Esophagus (tissue), 2 donors: ENCODE results near the gene HES2. TPM values are rescaled to one million over a fixed set of nuclear protein-coding genes. Genes with fewer than 3 reads are reported as not detected.
"Not testable (repeated sequence)": the region's sequence is repeated elsewhere in the genome, so short reads cannot be mapped to it uniquely, and the experiment has no call there.

Experiments
- H3K27ac ChIP-seq, 2 donors: one replicate each; pipeline ENCODE4 v1.5.1; 2013; ENCODE audit warnings: low read depth in 2 of 2, mild to moderate bottlenecking in 2 of 2, inconsistent platforms in 1 of 2, low read length in 1 of 2, moderate library complexity in 1 of 2
- H3K27me3 ChIP-seq, 2 donors: one replicate each; pipeline ENCODE4 v1.6.1; 2013; ENCODE audit warnings: low read length in 2 of 2, control low read depth in 1 of 2, mild to moderate bottlenecking in 1 of 2; ENCODE audit not compliant: insufficient read depth in 2 of 2, control insufficient read depth in 1 of 2
- H3K36me3 ChIP-seq, 2 donors: one replicate each; pipeline ENCODE4 v1.6.1; 2013; ENCODE audit warnings: low read length in 1 of 2; ENCODE audit not compliant: control insufficient read depth in 2 of 2, insufficient read depth in 2 of 2
- H3K4me1 ChIP-seq, 2 donors: one replicate each; pipeline ENCODE4 v1.6.1; 2013; ENCODE audit warnings: low read length in 1 of 2; ENCODE audit not compliant: control insufficient read depth in 2 of 2, insufficient read depth in 2 of 2
- H3K4me3 ChIP-seq, 2 donors: one replicate each; pipeline ENCODE4 v1.5.1; 2013; ENCODE audit warnings: low read length in 2 of 2, mild to moderate bottlenecking in 2 of 2, low read depth in 1 of 2, moderate library complexity in 1 of 2
- H3K9me3 ChIP-seq, 2 donors: one replicate each; pipeline ENCODE4 v1.6.1; 2013; ENCODE audit warnings: mild to moderate bottlenecking in 2 of 2, low read depth in 1 of 2, low read length in 1 of 2, moderate library complexity in 1 of 2; ENCODE audit not compliant: control insufficient read depth in 2 of 2, insufficient read depth in 1 of 2
- WGBS, 2 donors: extraction: QIAGEN DNeasy Blood & Tissue Kit; methylation state at CpG; one replicate each; pipeline ENCODE4 v1.1.7; 2013; 5-methylcytosine and 5-hydroxymethylcytosine counted together
- polyA plus RNA-seq, 2 donors: library from polyadenylated mRNA; stranded (reverse); fragments of 200-250 nt; gene quantifications; one replicate each; pipeline ENCODE4 v1.2.3, GENCODE V29; 2013
- donor health status: healthy with polysubstance abuse.
- donor health status: Bipolar disorder and iron deficiency.

HES2 gene
- polyA plus RNA-seq, 2 donors: 34.2 to 34.3 TPM

DNA sequence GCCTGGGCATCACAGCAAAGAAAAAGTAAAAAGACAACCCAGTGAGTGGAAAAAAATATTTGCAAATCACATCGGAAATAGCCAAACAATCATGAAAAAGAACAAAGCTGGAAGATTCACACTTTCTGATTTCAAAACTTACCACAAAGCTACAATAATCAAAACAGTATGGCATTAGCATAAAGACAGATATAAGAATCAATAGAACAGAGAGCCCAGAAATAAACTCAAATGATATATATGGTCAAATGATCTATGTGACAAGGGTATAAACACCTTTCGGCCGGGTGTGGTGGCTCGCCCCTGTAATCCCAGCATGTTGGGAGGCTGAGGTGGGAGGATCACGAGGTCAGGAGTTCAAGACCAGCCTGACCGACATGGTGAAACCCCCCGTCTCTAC lies 39.7 kb downstream of the HES2 start:
- H3K4me3 ChIP-seq: no peak overlapping the region
- WGBS, 2 donors: 95 to 96% methylated on average over 7 of the region's 7 CpGs
- H3K27me3 ChIP-seq: no peaks in the 10 kb centered on the region
- peaks cover 1% of the 10 kb centered on the region in 2 donors for H3K4me1 ChIP-seq
- no peak overlapping the region for H3K27ac ChIP-seq
- H3K9me3 ChIP-seq: no peaks in the 10 kb centered on the region
- H3K36me3 ChIP-seq: no peaks in the 10 kb centered on the region

DNA sequence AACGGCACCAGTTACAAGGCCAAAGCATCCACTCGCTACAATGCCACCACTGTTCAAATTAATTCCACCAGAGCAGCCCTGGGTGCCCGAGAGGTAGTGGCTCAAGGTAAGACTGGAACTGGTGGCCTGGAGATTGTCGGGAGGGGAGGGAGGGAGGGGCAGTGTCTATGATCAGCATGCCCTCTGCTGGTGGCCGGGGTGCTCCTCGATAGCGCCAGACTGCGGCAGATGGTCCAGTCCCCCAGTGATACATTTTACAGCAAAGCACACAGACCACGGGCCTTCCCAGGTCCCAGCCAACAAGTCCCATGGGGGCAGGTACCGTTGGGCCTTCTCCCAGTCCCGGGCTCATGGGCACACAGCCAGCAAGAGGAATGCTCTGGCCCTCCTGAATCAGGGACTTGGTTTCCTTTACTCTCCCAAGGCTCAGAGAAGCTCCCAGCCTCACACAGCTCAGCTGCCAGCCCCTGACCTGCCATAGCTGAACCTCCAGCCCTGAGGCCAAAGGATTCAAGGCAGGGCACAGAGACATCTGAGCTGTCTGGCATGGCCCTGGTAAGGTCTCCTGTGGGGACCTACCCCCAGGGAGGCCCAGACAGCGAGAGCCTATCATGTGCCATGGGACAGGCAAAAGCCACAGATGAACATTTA lies 41.5 kb downstream of the HES2 start:
- H3K36me3 ChIP-seq: no peaks in the 10 kb centered on the region
- no peaks in the 10 kb centered on the region for H3K27me3 ChIP-seq
- WGBS, 2 donors: 72 to 73% methylated on average over 12 of the region's 12 CpGs
- H3K4me1 ChIP-seq: peaks cover 0 to 6% of the 10 kb centered on the region in 2 donors
- H3K9me3 ChIP-seq: no peaks in the 10 kb centered on the region
- H3K4me3 ChIP-seq: no peak overlapping the region
- no peak overlapping the region for H3K27ac ChIP-seq

DNA sequence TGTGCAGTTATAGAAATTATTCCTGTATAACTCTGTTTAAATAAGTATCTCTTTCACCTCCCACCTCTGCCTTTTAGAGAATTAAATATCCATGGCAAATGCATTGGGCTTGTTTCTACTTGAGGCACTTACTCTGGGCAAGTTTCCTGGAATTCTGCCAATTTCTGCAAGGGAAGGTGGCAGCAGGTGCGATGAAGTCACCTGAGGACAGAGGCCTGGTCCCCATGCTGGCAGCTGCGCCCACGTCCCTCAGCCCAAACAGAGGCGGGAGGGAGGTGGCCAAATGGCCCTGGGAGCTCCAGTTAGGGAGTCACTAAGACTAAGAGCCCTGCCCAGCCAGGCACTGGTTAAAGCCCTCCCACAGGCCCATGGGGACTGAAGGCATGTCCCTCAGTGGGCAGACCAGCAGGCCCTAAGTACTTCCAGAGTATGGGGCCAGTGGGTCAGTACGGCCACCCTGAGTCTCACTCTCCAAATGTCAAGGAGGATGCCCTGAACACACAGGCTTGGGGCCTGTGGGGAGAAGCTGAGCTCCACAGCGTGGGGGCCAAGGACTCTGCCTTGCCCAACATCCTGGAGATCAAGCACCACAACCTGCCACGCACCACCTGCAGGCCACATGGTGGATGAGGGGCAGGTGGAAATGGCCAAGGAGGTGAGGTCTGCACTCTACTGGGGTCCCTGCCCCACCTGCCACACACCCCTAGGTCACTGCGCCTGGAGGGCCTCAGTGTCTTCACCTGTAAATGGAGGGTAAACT lies 45.6 kb downstream of the HES2 start:
- H3K4me3 ChIP-seq: no peak overlapping the region
- peaks cover 0 to 9% of the 10 kb centered on the region in 2 donors for H3K4me1 ChIP-seq
- H3K27me3 ChIP-seq: no peaks in the 10 kb centered on the region
- H3K27ac ChIP-seq: peak overlapping the region in 1 of 2 donors; percentile 63
- no peaks in the 10 kb centered on the region for H3K9me3 ChIP-seq
- WGBS, 2 donors: 69 to 76% methylated on average over 8 of the region's 8 CpGs
- H3K36me3 ChIP-seq: no peaks in the 10 kb centered on the region

DNA sequence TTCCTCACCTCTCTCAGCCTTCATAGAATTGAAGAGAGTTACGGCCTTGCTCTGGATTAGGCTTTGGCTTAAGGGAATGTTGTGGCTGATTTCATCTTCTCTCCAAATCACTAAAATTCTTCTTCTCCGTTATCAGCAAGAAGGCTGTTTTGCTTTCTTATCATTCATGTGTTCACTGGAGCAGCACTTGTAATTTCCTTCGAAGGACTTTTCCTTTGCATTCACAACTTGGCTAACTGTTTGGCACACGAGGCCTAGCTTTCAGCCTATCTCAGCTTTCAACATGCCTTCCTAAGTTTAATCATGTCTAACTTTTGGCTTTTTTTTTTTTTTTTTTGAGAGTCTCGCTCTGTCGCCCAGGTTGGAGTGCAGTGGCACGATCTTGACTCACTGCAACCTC lies 47.5 kb downstream of the HES2 start:
- H3K9me3 ChIP-seq, H3K4me3 ChIP-seq, H3K36me3 ChIP-seq, H3K27me3 ChIP-seq, H3K27ac ChIP-seq: not testable (repeated sequence)
- H3K4me1 ChIP-seq: peaks cover 8 to 23% of the 10 kb centered on the region in 2 donors
- 57 to 65% methylated on average over 7 of the region's 7 CpGs for WGBS, 2 donors

DNA sequence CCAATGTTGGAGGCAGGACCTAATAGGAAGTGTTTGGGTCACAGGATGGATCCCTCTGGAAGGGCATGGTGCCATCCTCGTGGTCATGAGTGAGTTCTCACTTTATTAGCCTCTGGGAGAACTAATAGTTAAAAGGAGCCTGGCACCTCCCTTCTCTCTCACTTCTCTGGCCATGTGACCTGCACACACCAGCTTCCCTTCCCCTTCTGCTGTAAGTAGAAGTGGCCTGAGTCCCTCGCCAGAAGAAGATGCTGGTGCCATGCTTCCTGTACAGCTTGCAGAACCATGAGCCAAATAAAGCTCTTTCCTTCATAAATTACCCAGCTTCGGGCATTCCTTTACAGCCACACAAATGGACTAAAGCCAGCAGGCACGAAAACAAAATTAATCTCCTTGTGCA lies 49.7 kb downstream of the HES2 start:
- Histone ChIP-seq H3K27ac (no peak overlapping the region), H3K9me3 (no peaks in the 10 kb centered on the region), H3K4me3 (no peak overlapping the region), H3K27me3 (no peaks in the 10 kb centered on the region), H3K36me3 (no peaks in the 10 kb centered on the region), H3K4me1 (peaks cover 8 to 25% of the 10 kb centered on the region in 2 donors)
- 63 to 65% methylated on average over 4 of the region's 4 CpGs for WGBS, 2 donors

DNA sequence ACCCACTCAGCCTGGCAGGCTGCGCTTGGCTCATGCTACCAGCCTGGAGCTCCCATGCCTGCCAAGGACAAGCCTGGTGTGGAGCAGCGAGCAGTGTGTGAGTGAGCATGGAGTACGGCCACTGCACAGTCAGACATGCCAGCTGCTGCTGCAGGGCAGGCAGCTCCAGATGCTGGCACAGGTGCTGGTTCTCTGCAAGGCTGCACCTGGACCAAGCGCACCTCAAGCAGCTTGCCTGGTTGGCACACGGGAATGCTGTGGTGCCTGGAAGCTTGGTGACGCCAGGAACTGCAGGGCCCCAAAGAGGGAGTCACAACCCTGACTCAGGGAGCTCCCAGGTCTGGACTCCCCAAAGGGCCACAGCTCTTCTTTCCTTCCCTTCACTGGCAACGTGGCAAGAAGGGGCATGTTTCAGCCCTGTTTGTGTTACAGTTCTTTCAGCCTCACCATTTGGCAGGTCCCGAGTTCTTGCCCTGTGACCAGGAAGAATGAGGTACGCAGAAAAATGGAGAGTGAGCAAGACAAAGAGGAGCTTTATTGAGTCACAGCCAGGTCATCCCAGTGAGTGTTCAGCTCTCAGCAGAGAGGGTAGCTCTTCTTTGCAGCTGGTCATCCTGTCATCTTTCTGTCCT lies 52.2 kb downstream of the HES2 start:
- peaks cover 8 to 19% of the 10 kb centered on the region in 2 donors for H3K4me1 ChIP-seq
- WGBS, 2 donors: 57 to 60% methylated on average over 8 to 9 of the region's 9 CpGs
- no peaks in the 10 kb centered on the region for H3K36me3 ChIP-seq

DNA sequence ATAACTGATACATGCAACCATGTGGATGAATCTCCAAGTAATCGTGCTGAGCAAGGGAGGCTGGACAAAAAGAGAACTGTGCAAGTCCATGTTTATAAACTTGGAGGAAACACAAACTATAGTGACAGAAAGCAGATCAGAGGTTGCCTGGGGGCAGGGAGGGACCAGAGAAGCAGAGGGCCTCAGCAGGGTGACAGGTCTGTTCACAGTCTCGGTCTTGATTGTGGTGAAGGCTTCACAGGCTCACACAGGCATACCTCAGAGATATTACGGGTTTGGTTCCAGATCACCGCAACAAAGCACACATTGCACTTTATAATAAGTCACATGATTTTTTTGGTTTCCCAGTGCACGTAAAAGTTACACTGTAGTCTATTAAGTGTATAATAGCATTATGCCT lies 54.7 kb downstream of the HES2 start:
- H3K4me1 ChIP-seq: peaks cover 10 to 21% of the 10 kb centered on the region in 2 donors

More for the DNA sequence above, 52.2 kb downstream of the HES2 start:
- Histone ChIP-seq H3K9me3 (no peaks in the 10 kb centered on the region), H3K27me3 (no peaks in the 10 kb centered on the region), H3K27ac (peak overlapping the region; percentile 89 to 92), H3K4me3 (no peak overlapping the region)

DNA sequence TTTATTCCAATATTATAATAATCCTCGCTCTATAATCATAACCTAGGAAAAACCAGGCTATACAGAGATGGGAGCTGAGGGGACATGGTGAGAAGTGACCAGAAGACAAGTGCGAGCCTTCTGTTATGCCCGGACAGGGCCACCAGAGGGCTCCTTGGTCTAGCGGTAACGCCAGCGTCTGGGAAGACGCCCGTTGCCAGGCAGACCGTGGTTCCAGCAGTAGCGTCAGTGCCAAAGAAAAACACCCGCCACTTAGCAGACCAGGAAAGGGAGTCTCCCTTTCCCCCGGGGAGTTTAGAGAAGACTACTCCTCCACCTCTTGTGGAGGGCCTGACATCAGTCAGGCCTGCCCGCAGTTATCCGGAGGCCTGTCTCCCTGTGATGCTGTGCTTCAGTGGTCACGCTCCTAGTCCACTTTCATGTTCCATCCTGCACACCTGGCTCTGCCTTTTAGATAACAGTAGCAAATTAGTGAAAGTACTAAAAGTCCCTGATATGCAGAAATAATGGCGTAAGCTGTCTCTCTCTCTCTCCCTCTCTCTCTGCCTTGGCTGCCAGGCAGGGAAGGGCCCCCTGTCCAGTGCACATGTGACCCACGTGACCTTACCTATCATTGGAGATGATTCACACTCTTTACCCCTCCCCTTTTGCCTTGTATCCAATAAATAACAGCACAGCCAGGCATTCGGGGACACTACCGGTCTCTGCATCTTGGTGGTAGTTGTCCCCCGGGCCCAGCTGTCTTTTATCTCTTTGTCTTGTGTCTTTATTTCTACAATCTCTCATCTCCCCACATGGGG lies 56.4 kb downstream of the HES2 start:
- H3K4me3 ChIP-seq, H3K36me3 ChIP-seq, H3K27me3 ChIP-seq, H3K9me3 ChIP-seq: not testable (repeated sequence)
- Histone ChIP-seq H3K4me1 (peaks cover 16 to 28% of the 10 kb centered on the region in 2 donors), H3K27ac (peak overlapping the region; percentile 2 to 17)
- whole genome bisulfite sequencing, 2 donors: 27 to 33% methylated on average over 20 of the region's 20 CpGs

More for the DNA sequence above, 54.7 kb downstream of the HES2 start:
- Histone ChIP-seq H3K9me3 (no peaks in the 10 kb centered on the region), H3K27me3 (no peaks in the 10 kb centered on the region), H3K27ac (peak overlapping the region; percentile 20 to 35), H3K36me3 (no peaks in the 10 kb centered on the region), H3K4me3 (no peak overlapping the region)
- WGBS, 2 donors: 38 to 54% methylated on average over 5 of the region's 5 CpGs
